ENCODE results near the gene EIF5AL1. TPM values are rescaled to one million over a fixed set of nuclear protein-coding genes. Genes with fewer than 3 reads are reported as not detected.
"Not testable (repeated sequence)": the region's sequence is repeated elsewhere in the genome, so short reads cannot be mapped to it uniquely, and the experiment has no call there.

Gene EIF5AL1
- total and polyA plus RNA-seq, 2 of the 8 experiments (the other 6 are each of a cell fraction or from before 2014, with no cell fraction given): 1.7 to 2.2 TPM

DNA sequence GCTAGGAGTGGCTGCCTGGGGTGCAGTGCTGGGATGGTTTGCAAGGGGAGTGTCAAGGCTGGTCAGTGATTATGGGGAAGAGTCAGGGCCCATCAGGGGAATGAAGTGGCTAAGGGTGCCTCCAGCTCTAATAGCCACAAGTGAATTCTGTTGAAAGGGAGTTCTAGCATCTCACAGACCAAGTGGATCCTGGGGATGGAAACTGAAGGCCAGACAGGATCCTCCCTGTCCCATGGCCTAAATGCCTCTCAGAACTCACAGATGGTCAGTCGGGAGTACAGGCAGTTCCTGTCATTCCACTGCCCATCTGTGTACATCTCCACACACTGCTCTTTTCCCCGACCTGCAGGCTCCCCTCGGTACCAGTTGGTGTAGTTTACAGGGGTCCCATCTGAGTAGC lies 44.6 kb downstream of the EIF5AL1 start:
- H2BK20ac ChIP-seq (ENCODE audit: low read length); H2BK15ac ChIP-seq (ENCODE audit: low read length); H2AFZ ChIP-seq (ENCODE audit: low read length); H4K91ac ChIP-seq (replicated peaks; ENCODE audit: insufficient read length, low read length); H3K9ac ChIP-seq (replicated peaks in 1 of 4; ENCODE audit: extremely low read depth in 1 of 4, low read depth in 3 of 4, low read length in 3 of 4); H3K4me1 ChIP-seq (replicated peaks in 1 of 4; ENCODE audit: control insufficient read depth in 3 of 4, insufficient read depth in 4 of 4, low read length in 3 of 4); H3K23ac ChIP-seq (ENCODE audit: insufficient read length); H3K9me3 ChIP-seq (ENCODE audit: insufficient read depth in 2 of 2, low read depth in 1 of 2, low read length in 1 of 2); H3K27me3 ChIP-seq (replicated peaks in 1 of 4; ENCODE audit: control insufficient read depth in 3 of 4, extremely low read depth in 1 of 4, insufficient read depth in 3 of 4, low read length in 3 of 4); H3K4me2 ChIP-seq (ENCODE audit: insufficient read depth in 1 of 2, low read depth in 2 of 2, low read length in 2 of 2); H2BK120ac ChIP-seq (replicated peaks; ENCODE audit: low read depth, low read length); H3K18ac ChIP-seq (ENCODE audit: extremely low read depth, low read length); H2BK5ac ChIP-seq (ENCODE audit: low read depth, low read length); H3K27ac ChIP-seq (ENCODE audit: low read depth, low read length); H4K20me1 ChIP-seq (replicated peaks in 1 of 2; ENCODE audit: control insufficient read depth in 1 of 2, insufficient read depth in 2 of 2, low read length in 2 of 2); H2AK5ac ChIP-seq (ENCODE audit: low read depth, low read length); H3K23me2 ChIP-seq (ENCODE audit: low read depth, low read length); POLR2A ChIA-PET (ENCODE audit: partially characterized antibody); H4K5ac ChIP-seq (ENCODE audit: insufficient read length, low read depth, low read length); H3K4me3 ChIP-seq (ENCODE audit: extremely low read depth in 1 of 4, insufficient read depth in 2 of 4, low read depth in 3 of 4, low read length in 4 of 4); H2BK12ac ChIP-seq (ENCODE audit: low read depth, low read length); H3K79me1 ChIP-seq (ENCODE audit: low read depth, low read length); H4K8ac ChIP-seq (ENCODE audit: extremely low read depth, insufficient read depth, low read length); H3K56ac ChIP-seq (replicated peaks; ENCODE audit: insufficient read length, low read depth, low read length); H3K4ac ChIP-seq (replicated peaks; ENCODE audit: insufficient read length, low read depth, low read length); H3K79me2 ChIP-seq (ENCODE audit: control insufficient read depth in 1 of 2, insufficient read depth in 2 of 2, low read length in 2 of 2); DNase-seq (ENCODE audit: low read depth in 1 of 2, low spot score in 2 of 2); H3K36me3 ChIP-seq (ENCODE audit: control insufficient read depth in 2 of 4, insufficient read depth in 4 of 4, low read length in 3 of 4); H3K14ac ChIP-seq (ENCODE audit: insufficient read length); FAIRE-seq: not testable (repeated sequence)
- CTCF ChIA-PET (ENCODE audit: partially characterized antibody): interaction anchor here (2.4 kb wide), 1 partner anchor 53 kb away, joined by 8 read pairs; the partner anchor contains the start of gene SFTPA1
- WGBS, 2 experiments (ENCODE audit: extremely low coverage in 1 of 2, insufficient coverage in 1 of 2, insufficient read length in 1 of 2, insufficient replicate concordance in 2 of 2, low coverage in 1 of 2, low lambda C conversion rate in 2 of 2, missing lambda C conversion rate in 1 of 2): 100% methylated on average over 2 of the region's 3 CpGs; no CpG with 5 or more reads in 1 of the 2 experiments
